ENCODE measurements around the gene ABCA5. TPM values are rescaled to one million over a fixed set of nuclear protein-coding genes. Genes with fewer than 3 reads are reported as not detected.
A peak's percentile ranks its signal among the peaks of the same experiment; 100 is the strongest.

The ABCA5 gene
- total and polyA plus RNA-seq, 9 of the 15 experiments (the other 6 are each of a cell fraction or from before 2014, with no cell fraction given): 0.74 to 2.3 (median 1.4) TPM

DNA sequence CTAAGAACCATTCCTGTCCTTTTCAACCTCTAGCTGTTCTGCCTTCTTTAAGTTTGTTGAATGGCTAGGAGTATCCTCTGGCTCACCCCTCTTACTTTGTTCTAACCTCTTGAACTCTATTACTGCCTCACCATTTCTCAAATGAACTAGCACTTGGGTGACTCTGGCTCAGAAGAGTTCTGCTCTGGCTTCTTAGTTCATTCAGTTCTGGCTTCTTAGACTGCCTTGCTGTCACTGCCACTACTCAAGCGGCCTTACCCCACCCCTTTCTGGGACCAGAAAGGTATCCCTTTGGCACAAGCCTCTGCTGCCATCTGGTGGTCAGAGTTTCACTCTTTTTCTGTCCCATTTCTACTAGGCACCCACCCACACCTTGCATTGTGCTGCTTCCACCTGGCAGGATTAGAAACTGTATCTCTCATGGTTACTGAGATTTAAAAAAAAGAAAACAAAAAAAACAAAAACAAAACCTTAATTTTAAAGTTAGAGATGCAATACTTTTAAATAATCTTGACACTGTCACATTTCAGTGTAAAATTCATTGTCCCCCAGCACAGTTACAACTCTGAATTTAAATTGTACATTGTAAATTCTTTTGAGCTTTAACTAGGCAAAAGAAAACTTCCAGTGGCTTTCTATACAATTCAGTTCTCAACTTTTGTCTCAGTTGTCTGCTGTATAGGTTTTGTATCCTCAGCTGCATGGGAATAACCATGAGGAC, 91.4 kb downstream of the ABCA5 start (continued):
- no peak for TF ChIP-seq E4F1 (CRISPR knock-in tag; IDR thresholded peaks at IDR 0.05; ENCODE audit: borderline replicate concordance)
- peak; percentile 38; the same call in 1 of the 2 replicates for TF ChIP-seq JUND (IDR thresholded peaks at IDR 0.05; ENCODE audit: borderline replicate concordance, low read depth, low read length)
- peak; percentile 21; the same call in 1 of the 3 replicates for TF ChIP-seq JUND (tag; IDR thresholded peaks at IDR 0.05; ENCODE audit: borderline replicate concordance, low read depth, low read length)
- no peak for TF ChIP-seq CHD7 (IDR thresholded peaks at IDR 0.05; ENCODE audit: low read depth, low read length)
- TF ChIP-seq TBP (optimal IDR thresholded peaks at IDR 0.05; ENCODE audit: low read depth, low read length): peak; percentile 21
- TF ChIP-seq ZNF384 (IDR thresholded peaks at IDR 0.05; ENCODE audit: low read depth, low read length): peak; percentile 59; the same call in 1 of the 2 replicates
- peak; percentile 42; the same call in 1 of the 2 replicates for TF ChIP-seq TCF3 (CRISPR knock-in tag; IDR thresholded peaks at IDR 0.05)
- no peak for TF ChIP-seq NFE2 (IDR thresholded peaks at IDR 0.05; ENCODE audit: low read depth)
- no peak for TF ChIP-seq DMBX1 (CRISPR knock-in tag; IDR thresholded peaks at IDR 0.05; ENCODE audit: borderline replicate concordance)
- no peak for TF ChIP-seq SFPQ (IDR thresholded peaks at IDR 0.05; ENCODE audit: low read depth, low read length)
- TF ChIP-seq EP400 (IDR thresholded peaks at IDR 0.05): 0 out of 2 replicates have a peak, but pooled peaks have one; percentile 14
